SKM-1 (cell line): ENCODE data around the gene IPO5.

Experiments used
- DNase-seq: peaks from one replicate; lab custom pipeline; 2025; ENCODE audit not compliant: unreplicated experiment; lab: John Stamatoyannopoulos, UW

Gene IPO5

GRCh38 chr13:98054301-98054700, 100.8 kb downstream of the IPO5 start:
- DNase-seq = no peak

GRCh38 chr13:98055623-98056022, 102.1 kb downstream of the IPO5 start:
- DNase-seq = no peak

- DNase-seq = no peak
Measured at GRCh38 chr13:98056839-98057410, 103.5 kb downstream of the IPO5 start.

- DNase-seq = no peak
Measured at GRCh38 chr13:98059276-98059675, 105.8 kb downstream of the IPO5 start.

- DNase-seq = no peak
Measured at GRCh38 chr13:98060282-98060681, 106.8 kb downstream of the IPO5 start.

- no peak for DNase-seq
Measured at GRCh38 chr13:98065468-98065867, 112.0 kb downstream of the IPO5 start.

GRCh38 chr13:98066636-98067035, 113.2 kb downstream of the IPO5 start:
- DNase-seq = no peak

- DNase-seq = no peak
Measured at GRCh38 chr13:98068521-98068920, 115.0 kb downstream of the IPO5 start.

- no peak for DNase-seq
Measured at GRCh38 chr13:98069985-98070384, 116.5 kb downstream of the IPO5 start.

- DNase-seq = no peak
Measured at GRCh38 chr13:98071316-98071715, 117.8 kb downstream of the IPO5 start.

- DNase-seq = no peak
Measured at GRCh38 chr13:98072476-98072875, 119.0 kb downstream of the IPO5 start.
